HG02678 (cell line): ENCODE data around the gene MTREX.

Experiments
- ATAC-seq: cut with Tn5 transposase; IDR thresholded peaks from one replicate; pipeline ENCODE4 v1.9.1; 2021; ENCODE audit warnings: mild to moderate bottlenecking, moderate library complexity; ENCODE audit not compliant: unreplicated experiment

The MTREX gene

GRCh38 chr5:55421074-55421529 is 113.3 kb downstream of the MTREX start:
- ATAC-seq, result peak; percentile 92

- ATAC-seq, result no peak
These were observed 118.7 kb downstream of the MTREX start for GRCh38 chr5:55426455-55426854.

GRCh38 chr5:55427157-55427556 is 119.4 kb downstream of the MTREX start:
- no peak for ATAC-seq

GRCh38 chr5:55429221-55429612 is 121.4 kb downstream of the MTREX start:
- no peak for ATAC-seq

- ATAC-seq, result no peak
These were observed 121.9 kb downstream of the MTREX start for GRCh38 chr5:55429613-55430253.

GRCh38 chr5:55432549-55432948 is 124.8 kb downstream of the MTREX start:
- no peak for ATAC-seq

- ATAC-seq, result no peak
These were observed 129.7 kb downstream of the MTREX start for GRCh38 chr5:55437452-55437851.

GRCh38 chr5:55437859-55438206 is 130.0 kb downstream of the MTREX start:
- ATAC-seq, result no peak

GRCh38 chr5:55438998-55439397 is 131.2 kb downstream of the MTREX start:
- ATAC-seq, result no peak

- no peak for ATAC-seq
These were observed 132.4 kb downstream of the MTREX start for GRCh38 chr5:55440188-55440646.

GRCh38 chr5:55441107-55441771 is 133.4 kb downstream of the MTREX start:
- ATAC-seq, result no peak

- ATAC-seq, result no peak
These were observed 134.2 kb downstream of the MTREX start for GRCh38 chr5:55441954-55442353.

- ATAC-seq, result no peak
These were observed 138.0 kb downstream of the MTREX start for GRCh38 chr5:55445791-55446190.

- ATAC-seq, result no peak
These were observed 139.0 kb downstream of the MTREX start for GRCh38 chr5:55446640-55447351.

- ATAC-seq, result no peak
These were observed 142.4 kb downstream of the MTREX start for GRCh38 chr5:55450050-55450765.

GRCh38 chr5:55451976-55452375 is 144.2 kb downstream of the MTREX start:
- ATAC-seq, result no peak

- no peak for ATAC-seq
These were observed 145.4 kb downstream of the MTREX start for GRCh38 chr5:55453211-55453610.

- no peak for ATAC-seq
These were observed 146.5 kb downstream of the MTREX start for GRCh38 chr5:55454282-55454681.

- ATAC-seq, result no peak
These were observed 148.6 kb downstream of the MTREX start for GRCh38 chr5:55456216-55456895.

- ATAC-seq, result no peak
These were observed 151.8 kb downstream of the MTREX start for GRCh38 chr5:55459572-55459971.

- ATAC-seq, result no peak
These were observed 155.8 kb downstream of the MTREX start for GRCh38 chr5:55463613-55464012.
